Measurements from ENCODE around the gene KRTAP10-12.

Gene KRTAP10-12

GRCh38 chr21:44742418-44743153 lies 45.6 kb downstream of the KRTAP10-12 start:
- Histone ChIP-seq H3K36me3 (ENCODE audit: control insufficient read depth, low read depth, low read length) (no peaks in the 10 kb centered on the region), H3K27ac (ENCODE audit: low read length) (no peak overlapping the region), H3K9ac (ENCODE audit: low read length) (no peak overlapping the region), H3K4me3 (ENCODE audit: low read length) (no peak overlapping the region), H3K27me3 (ENCODE audit: control insufficient read depth, insufficient read depth, low read length) (no peaks in the 10 kb centered on the region), H3K9me3 (ENCODE audit: control insufficient read depth, low read depth, low read length) (peaks cover 10% of the 10 kb centered on the region), H3K4me1 (ENCODE audit: control insufficient read depth, low read depth, low read length) (no peaks in the 10 kb centered on the region)
